ENCODE results near the gene UAP1L1.
A peak's percentile ranks its signal among the peaks of the same experiment; 100 is the strongest.

The UAP1L1 gene

DNA sequence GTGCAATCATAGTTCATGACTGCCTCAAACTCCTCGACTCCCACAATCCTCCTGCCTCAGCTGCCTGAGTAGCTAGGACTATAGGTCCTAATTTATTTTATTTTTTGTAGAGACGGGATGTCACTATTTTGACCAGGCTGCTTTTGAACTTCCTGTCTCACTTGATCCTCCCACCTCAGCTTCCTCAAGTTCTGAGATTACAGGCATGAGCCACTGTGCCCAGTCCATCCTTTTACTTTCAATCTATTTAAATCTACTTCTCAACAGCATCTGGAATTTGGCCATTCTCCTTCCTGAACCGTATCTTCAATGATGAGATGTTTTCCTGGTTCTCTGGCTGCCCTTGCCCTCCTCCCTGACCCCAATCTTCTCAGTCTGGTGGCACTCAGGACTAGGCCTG lies 49.5 kb downstream of the UAP1L1 start:
- peak overlapping the region; percentile 64; the same call in 1 of the 2 replicates for H3K4me3 ChIP-seq (ENCODE audit: low read length)
- TF ChIP-seq ZNF274 (IDR thresholded peaks at IDR 0.05; ENCODE audit: low read depth, low read length) = no peak

DNA sequence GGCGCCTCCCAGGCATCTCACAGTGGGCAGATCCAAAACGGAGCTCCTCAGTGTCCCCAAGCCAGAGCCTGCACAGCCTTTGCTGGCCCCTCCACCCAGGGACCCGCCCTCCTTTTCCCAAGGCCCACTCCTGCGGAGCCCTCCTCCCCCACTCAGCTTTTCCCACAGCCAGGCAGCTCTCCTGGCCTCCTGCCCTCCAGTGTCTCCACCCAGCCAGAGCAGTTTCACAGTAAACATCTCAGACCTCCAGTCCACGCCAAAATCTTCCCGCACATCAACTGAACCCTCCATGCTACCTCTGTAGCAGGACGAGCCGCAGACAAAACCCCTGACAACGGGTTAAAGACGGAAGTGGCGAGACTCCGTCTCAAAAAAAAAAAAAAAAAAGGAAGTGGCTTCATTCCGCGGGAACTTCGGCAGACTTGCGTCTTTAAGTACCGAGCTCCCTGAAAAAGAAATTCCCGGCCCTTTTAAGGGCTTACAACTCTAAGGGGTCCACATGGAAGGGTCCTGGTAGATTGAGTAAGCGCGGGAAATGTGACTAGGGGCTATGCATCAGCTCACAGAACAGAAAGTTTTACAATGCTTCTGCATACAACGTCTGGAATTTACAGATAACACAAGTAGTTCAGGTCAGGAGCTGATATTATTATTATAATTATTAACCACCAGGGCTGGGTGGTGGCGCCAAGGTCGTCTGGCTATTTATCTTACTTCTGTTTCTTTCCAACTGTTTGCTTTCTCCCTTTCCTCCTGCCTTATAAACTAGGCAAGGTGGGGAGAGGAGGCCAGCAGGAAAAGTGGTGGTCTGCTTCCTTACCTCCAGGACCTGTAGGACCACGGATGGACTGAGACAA lies 50.2 kb downstream of the UAP1L1 start:
- H3K4me3 ChIP-seq (ENCODE audit: low read length) = peak overlapping the region; percentile 64; the same call in 1 of the 2 replicates
- no peak for TF ChIP-seq ZNF274 (IDR thresholded peaks at IDR 0.05; ENCODE audit: low read depth, low read length)

DNA sequence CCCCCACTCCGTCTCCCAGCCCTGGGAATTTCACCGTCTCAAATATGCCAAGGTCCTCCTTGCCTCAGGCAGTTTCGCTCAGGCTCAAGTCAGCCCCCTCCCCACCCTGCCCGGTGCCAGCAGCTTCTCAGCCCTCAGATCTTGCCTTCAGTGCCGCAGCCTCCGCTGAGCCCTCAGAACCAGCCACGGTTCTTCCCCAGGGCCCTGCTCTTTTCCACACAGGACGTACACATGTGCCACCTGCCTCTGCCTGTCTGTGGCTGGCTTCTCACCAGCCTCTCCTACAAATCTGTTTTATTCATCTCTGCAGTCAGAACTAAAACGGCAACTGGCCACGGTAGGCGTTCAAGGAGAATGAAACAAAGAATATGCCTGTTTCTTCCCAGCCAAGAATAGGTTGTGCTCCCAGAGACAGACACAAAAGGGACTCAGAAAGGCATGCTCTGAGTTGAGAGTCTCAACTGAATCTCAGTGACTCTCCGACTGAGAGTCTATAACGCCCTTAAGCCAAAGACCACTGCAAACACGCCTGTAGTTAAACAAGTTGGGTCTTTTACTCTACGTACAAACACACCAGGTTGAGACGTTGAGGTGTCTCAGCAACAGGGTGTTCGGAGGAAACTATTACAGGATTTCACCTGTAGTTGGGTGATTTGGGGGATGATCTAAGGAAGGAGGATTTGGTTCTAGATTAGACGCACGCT lies 51.0 kb downstream of the UAP1L1 start:
- H3K4me3 ChIP-seq (ENCODE audit: low read length) = peak overlapping the region; percentile 64; the same call in 1 of the 2 replicates
- no peak for TF ChIP-seq ZNF274 (IDR thresholded peaks at IDR 0.05; ENCODE audit: low read depth, low read length)

DNA sequence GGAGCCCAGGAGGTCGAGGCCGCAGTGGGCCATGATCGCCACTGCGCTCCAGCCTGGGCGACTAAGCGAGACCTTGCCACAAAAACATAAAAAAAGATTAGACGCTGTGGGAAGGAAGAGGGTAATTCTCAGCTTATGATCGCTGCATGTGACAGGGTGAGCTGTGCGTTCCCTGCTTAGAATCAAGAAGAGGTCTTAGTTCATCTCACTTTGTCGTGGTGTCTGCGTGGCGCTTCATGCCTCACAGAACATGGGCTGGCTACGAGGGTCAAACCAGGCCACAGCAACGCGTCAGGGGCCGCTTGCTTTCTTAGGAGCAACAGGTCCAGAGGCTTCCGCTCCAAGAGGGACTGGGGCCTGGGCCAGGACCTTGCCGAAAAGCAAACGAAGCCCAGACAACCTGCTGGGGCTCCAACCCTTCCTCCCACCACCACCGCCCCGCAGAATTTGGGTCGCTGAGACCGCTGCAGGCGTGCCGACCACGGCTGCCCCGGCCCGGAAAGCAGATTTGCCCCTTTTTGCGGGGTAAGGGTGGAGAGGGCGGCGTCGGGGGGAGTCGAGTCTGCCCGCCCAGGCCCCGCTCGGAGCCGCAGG lies 51.6 kb downstream of the UAP1L1 start:
- H3K4me3 ChIP-seq (ENCODE audit: low read length) = peak overlapping the region; percentile 64
- no peak for TF ChIP-seq ZNF274 (IDR thresholded peaks at IDR 0.05; ENCODE audit: low read depth, low read length)

DNA sequence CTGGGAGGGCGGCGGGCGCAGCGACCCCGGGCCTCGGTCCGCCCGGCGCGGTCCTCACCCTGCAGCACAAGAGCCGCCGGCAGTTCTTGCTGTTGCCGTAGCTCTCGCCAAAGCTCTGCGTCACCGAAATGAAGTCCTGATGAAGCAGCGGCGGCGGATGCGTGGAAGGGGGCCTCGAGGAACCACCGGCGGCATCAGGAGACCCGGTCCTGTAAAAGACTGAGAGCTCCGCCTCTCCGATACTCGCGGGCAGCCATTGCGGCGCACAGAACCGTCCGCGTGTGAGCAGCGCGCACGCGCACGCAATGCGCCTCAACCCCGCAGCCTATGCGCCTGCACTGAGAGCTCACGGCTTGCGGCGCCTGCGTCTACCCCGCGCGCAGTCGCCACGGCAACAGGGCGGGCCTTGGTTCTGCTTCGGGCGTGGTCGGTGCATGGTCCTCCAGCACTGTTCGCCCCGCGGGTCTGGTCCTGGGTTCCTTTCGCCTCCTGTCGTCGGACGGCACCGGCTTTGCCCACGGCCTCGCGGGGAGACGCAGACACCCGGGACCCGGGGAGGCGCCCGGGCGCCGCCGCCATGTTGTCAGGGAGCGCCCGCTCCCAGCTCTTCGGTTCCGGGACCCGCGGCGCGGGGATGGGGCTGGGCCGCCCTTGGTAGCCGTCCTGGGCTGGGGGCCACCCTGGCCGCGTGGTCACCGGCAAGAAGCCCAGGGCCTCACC lies 52.3 kb downstream of the UAP1L1 start:
- peak overlapping the region; percentile 64 for H3K4me3 ChIP-seq (ENCODE audit: low read length)
- no peak for TF ChIP-seq ZNF274 (IDR thresholded peaks at IDR 0.05; ENCODE audit: low read depth, low read length)

DNA sequence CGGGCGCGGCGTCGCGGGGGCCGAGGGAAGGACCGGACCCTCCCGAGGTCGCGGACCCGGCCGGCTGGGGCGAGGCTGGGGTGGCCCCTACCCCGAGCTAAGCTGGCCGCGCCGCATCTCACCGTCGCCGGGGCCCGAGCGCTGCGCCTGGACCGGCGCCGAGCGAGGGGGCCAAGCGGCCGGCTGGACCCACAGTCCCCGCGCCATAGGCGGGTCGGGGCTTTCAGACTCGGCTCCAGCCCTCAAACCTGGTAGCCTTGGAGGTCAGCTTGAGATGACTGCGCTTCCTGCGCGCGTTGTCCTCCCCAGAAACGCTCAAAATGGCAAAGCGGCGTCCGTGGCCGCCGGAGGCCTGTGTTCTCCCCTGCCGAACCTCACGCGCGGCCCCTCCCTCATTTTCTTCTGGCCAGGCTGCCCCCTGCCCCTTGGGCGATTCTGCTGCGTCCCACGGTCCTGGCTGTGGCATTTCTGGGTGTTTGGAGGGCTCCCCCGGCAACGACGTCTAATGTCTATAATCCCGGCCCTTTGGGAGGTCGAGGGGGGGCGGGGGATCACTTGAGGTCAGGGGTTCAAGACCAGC lies 52.9 kb downstream of the UAP1L1 start:
- peak overlapping the region; percentile 64 for H3K4me3 ChIP-seq (ENCODE audit: low read length)
- no peak for TF ChIP-seq ZNF274 (IDR thresholded peaks at IDR 0.05; ENCODE audit: low read depth, low read length)
